Adrenal gland (tissue), 5 donors: ENCODE data around the gene SYDE1.

Source experiments
- CTCF ChIP-seq, 6 experiments: fragments of 450-650 bp in 4 of 6; fragments of 200-600 bp in 2 of 6; sonication (generic) in 1 of 6; IDR thresholded peaks; 1 replicate in 5 of 6; 2 replicates in 1 of 6; pipeline versions ENCODE4 v1.5.1 to v1.8.0; 2016 to 2021; ENCODE audit warnings: antibody characterized with exemption in 6 of 6, mild to moderate bottlenecking in 2 of 6, moderate library complexity in 1 of 6
- POLR2A ChIP-seq, 2 donors: fragments of 450-650 bp; IDR thresholded peaks; one replicate each; pipeline ENCODE4 v1.6.1; 2017; ENCODE audit warnings: antibody characterized with exemption in 2 of 2, mild to moderate bottlenecking in 2 of 2, moderate library complexity in 1 of 2
- donor health status: DM: no; HTN: no; CAD: no.

GRCh38 chr19:15109768-15110417 lies 2.7 kb downstream of the SYDE1 start:
- no peak for TF ChIP-seq CTCF (IDR thresholded peaks at IDR 0.05)
- TF ChIP-seq POLR2A (IDR thresholded peaks at IDR 0.05), result no peak
